Suppressor macrophage treated with lipopolysaccharide for 4 hours (primary cell): Measurements from ENCODE around the gene DEFB131A.
"Not testable (repeated sequence)": the region's sequence is repeated elsewhere in the genome, so short reads cannot be mapped to it uniquely, and the experiment has no call there.

Source experiments
- DNase-seq: peaks from one replicate; pipeline ENCODE4 v3.0.0-alpha.2; 2020

DEFB131A gene, protein sequence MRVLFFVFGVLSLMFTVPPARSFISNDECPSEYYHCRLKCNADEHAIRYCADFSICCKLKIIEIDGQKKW

DNA sequence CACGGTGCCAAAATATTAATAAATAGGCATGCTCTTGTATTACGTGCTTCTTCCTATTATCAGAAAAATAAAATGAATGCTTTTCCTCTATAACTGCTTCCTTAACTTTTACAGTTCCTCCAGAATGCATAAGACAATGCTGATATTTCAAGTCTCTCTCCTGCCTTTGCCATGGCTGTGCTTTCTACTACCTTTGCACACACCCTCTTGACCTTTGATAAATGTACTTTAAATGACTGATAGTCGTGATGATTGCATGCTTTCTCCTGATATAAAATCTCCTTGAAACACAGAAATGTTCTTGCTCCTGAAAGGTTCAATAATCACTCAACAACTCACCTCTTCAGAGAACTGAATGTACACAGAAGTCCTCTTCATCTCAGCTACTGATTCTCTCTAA is at the start of gene DEFB131A:
Gene DEFB131A, plus strand, starts transcription at position 301 of the 400 bp plus-strand sequence. CDS start 120 bp downstream, outside the sequence.
- DNase-seq = not testable (repeated sequence)

DNA sequence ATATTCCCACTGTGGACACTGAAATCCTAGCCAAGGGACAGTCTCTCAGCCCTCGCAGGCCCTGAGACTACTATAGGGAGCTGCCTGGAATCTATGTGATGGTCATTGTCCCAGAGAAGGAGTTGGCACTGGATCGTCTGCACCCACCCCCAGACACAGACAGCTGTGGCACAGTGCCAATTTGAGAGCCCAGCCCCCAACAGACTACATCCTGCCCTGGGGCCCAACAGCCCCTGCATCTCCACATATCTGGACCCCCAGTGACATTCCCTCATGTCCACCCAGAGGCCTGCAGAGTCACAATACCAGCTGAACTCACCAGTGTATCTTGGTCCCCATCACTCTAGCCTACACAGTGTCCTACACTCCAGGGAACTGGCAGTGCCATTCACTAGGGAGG is 38.4 kb upstream of the DEFB131A start:
- DNase-seq = not testable (repeated sequence)

DNA sequence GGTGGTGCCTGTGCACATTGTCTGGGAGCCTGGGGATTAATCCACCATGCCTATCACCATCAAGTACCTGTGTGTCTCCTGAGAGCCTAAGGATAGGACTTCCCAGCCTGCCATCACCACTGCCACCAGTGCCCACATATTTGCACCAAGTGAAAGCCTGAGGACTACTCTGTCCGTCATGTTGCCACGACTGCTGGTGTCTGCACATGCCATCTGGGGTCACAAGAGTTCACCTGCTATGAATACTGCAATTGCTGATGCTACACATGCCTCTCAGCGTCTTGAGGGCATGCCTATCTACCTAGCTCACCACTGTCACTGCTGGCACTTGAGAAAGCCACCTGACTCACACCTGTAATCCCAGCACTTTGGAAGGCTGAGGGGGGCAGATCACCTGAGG is 37.7 kb upstream of the DEFB131A start:
- DNase-seq = not testable (repeated sequence)

DNA sequence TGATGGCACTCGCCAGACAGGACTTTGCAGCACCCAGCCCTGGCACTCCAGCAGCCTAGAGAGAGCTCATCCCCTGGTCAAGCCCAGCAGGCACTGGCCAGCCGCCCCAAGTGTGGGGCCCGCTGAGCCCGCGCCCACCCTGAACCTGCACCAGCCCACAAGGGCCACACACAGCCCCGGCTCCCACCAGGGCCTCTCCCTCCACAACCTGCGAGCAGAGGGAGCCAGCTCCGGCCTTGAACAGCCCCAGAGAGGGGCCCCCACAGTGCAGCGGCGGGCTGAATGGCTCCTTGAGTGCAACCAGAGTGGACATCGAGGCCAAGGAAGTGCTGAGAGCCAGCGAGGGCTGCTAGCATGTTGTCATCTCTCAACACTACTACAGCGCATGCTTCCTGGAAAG is 34.4 kb upstream of the DEFB131A start:
- no peak for DNase-seq

DNA sequence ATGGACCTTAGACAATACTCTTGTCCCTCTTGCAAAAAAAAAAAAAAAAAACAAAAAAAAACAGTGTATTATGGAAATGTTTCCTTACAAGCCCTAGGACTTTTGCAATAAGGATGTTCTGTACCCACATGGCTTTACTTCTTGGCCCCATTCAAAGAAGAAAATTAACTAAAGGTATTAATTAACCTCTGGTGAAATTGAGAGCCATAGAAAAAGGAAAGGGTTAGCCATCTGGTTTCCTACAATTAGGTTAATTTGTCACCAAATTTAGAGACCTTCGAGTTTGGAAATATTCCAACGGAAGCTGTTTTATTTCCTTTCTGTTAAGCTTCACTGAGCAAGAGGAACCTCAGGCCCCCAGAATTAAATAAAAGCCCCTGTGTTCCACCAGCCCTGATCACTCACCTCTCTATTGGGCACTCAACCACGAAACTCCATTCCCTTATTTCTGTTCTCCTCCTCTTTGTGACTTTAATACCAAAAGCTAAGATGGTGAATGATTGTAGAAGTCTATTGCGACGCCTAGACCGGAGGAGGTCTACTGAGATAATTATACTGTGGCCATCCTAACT is 22.2 kb upstream of the DEFB131A start:
- not testable (repeated sequence) for DNase-seq

DNA sequence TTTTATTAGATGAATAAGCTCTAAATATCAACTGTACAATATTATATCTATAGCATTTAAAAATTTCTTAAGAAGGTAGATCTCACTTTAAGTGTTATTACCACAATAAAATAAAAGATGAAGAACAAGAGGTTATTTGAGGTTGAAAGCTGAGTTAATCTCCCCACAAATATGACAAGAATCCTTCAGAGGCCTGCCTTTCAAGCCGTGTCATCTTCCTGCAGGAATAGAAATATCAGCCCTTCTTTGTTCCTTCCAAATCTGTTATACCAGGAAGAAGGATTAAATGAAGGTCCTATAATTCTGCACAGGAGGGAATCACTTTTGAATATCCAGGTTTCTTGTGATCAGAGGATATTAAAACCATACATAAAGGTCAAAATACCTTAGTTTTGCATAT is 18.3 kb upstream of the DEFB131A start:
- DNase-seq = not testable (repeated sequence)

DNA sequence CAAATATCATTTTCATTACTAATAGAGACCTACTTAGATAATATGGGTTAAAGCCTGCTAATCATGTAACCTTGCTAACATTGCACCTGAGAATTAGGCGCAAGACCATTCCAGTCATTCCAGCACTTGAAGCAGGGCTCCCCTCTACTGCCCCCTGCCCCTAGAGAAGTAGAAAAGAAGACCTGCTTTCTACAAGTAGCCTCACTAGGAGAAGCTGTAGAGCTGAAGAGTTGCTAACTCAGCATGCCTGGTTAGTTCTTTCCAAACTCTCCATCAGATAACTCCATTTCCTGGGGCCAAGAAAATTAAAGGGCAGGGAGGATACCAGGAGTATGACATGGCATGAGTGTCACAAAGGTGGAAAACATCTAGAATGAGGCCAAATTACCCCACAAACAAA is 14.2 kb upstream of the DEFB131A start:
- DNase-seq = not testable (repeated sequence)

DNA sequence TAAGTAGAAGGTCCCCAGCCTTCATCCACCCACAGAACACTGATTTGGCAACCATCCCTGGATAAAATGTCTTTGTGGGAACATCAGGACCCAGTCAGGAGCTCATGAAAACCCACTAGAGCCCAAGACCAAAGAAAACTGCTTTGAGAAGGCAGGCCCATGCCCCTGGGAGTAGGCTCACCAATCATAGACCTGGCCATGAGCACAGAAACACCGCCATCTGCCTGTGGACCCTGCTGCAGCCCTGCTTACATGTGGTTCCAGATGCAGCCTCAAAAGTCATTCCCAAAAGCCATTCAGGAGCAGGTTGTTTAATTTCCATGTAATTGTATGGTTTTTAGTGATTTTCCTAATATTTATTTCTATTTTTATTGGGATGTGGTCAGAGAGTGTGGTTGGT is 10.9 kb upstream of the DEFB131A start:
- not testable (repeated sequence) for DNase-seq

DNA sequence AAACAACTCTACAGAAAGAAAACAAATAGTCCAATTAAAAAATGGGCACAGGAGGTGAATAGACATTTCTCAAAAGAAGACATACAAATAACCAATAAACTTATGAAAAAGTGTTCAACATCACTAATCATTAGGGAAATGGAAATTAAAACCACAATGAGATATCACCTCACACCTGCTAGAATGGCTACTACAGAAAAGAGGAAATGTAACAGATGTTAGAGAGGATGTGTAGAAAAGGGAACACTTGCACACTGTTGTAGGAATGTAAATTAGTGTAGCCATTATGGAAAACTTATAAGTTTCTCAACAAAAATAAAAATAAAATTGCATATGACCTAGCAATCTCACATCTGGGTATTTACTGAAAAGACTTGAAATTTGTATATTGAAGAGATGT is 7.5 kb upstream of the DEFB131A start:
- DNase-seq = not testable (repeated sequence)

DNA sequence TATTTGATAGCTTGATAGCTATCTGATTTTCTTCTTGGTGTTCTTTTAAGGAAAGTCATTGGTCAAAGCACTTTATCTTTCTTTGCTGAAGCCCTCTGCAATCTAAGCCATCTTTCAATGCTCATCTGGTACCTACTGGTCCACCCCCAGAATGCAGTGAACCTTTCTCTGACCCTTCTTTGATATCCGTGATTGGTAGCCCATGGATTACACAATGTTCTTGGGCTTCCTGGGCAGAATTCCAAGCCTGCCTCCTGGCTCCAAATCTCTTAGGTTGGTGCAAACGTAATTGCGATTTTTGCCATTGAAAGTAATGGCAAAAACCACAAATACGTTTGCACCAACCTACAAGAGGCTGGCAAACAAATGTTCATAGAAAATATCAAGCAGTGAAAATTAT is 1.9 kb upstream of the DEFB131A start:
- DNase-seq = not testable (repeated sequence)

DNA sequence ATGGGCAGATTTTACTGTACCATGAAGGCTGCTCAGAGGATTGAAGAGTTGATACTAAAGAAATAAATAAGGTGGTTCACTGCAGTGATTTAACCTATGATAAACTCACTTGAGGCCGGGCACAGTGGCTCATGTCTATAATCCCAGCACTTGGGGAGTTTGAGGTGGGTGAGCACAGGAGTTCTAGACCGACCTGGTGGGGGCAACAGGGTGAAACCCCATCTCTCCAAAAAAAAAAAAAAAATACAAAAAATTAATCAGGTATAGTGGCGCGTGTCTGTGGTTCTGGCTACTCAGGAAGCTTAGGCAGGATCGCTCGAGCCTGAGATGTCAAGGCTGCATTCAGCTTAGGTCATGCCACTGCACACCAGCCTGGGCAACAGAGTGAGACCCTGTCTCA is 467 bp downstream of the DEFB131A start:
- DNase-seq = not testable (repeated sequence)

DNA sequence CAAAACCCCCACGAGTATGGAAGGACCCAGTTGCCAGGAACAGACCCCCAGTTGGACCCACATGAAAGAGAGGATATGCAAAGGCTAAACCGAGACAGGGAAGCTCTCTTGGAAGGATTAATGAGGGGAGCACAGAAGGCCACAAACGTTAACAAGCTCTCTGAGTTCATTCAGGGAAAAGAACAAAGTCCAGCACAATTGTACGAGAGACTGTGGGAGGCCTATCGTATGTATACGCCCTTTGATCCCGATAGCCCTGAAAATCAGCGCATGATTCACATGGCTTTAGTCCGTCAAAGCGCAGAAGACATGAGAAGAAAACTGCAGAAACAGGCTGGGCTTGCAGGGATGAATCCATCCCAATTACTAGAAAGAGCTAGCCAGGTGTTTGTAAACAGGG is 8.0 kb downstream of the DEFB131A start:
- not testable (repeated sequence) for DNase-seq

DNA sequence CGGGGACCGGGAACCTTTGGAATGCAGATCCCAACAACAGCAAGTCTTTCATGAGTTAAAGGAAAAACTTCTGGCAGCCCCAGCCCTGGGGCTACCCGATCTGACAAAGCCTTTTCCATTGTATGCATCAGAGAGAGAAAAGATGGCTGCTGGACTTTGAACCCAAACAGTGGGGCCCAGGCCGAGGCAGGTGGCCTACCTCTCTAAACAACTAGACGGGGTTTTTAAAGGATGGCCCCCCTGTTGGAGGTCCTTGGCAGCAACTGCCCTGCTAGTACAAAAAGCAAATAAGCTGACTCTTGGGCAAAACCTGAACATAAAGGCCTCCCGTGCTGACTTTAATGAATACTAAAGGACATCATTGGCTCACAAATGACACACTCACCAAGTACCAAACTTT is 10.1 kb downstream of the DEFB131A start:
- DNase-seq = not testable (repeated sequence)

DNA sequence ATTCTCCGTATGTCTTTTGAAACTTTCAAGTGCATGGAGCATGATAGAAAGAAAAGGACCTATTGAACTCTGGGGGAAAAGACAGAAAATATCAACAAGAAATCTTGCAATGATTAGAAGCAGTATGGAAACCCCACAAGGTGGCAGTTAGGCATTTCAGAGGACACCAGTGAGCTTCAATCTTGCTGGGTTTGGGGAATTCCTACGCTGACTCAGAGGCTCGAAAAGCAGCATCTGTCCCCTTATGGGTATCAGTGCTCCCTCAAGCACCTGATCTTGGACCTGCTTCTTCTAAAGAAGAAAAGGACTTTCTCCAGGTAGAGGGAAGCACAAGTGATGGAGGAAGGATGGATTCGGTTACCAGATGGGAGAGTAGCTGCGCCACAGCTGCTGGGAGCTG is 10.8 kb downstream of the DEFB131A start:
- DNase-seq = not testable (repeated sequence)

DNA sequence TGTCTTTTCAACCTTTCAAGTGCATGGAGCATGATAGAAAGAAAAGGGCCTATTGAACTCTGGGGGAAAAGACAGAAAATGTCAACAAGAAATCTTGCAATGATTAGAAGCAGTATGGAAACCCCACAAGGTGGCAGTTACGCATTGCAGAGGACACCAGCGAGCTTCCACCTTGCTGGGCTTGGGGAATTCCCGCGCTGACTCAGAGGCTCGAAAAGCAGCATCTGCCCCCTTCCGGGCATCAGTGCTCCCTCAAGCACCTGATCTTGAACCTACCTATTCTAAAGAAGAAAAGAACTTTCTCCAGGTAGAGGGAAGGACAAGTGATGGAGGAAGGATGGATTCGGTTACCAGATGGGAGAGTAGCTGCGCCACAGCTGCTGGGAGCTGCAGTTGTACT is 35.3 kb downstream of the DEFB131A start:
- not testable (repeated sequence) for DNase-seq

DNA sequence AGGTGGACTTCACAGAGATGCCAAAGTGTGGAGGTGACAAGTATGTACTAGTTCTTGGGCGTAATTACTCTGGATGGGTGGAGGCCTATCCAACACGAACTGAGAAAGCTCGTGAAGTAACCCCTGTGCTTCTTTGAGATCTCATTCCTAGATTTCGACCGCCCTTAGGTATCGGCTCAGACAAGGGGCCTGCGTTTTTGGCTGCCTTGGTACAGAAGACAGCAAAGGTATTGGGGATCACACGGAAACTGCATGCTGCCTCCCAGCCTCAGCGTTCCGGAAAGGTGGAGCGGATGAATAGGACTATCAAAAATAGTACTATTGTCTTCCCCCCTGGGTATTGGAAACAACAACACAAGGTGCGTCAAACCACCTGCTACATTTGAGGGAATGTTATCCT is 35.9 kb downstream of the DEFB131A start:
- not testable (repeated sequence) for DNase-seq

DNA sequence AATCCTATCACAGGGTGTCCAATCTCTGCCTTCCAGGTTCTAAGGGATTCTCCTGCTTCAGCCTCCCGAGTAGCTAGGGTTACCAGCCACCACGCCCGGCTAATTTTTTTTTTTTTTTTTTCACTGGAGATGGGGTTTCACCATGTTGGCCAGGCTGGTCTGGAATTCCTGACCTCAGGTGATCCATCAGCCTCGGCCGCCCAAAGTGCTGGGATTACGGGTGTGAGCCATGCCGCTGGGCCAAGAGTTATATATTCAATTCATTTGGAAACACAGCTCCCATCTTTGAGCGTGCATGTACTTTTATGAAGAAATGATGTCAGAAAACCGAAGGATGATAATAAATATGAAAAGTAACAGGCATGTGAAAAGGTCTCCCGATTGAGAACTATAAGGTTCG is 38.7 kb downstream of the DEFB131A start:
- DNase-seq = not testable (repeated sequence)

DNA sequence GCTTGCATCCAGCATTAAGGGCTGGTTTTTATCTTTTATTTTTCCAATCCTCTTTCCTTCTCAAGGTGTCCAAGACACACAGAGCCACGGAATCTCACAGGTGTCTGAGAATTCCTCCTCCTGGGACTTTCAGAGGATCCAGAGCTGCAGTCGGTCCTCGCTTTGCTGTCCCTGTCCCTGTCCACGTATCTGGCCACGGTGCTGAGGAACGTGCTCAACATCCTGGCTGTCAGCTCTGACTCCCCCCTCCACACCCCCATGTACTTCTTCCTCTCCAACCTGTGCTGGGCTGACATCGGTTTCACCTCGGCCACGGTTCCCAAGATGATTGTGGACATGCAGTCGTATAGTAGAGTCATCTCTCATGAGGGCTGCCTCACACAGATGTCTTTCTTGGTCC is 39.5 kb downstream of the DEFB131A start:
- not testable (repeated sequence) for DNase-seq

DNA sequence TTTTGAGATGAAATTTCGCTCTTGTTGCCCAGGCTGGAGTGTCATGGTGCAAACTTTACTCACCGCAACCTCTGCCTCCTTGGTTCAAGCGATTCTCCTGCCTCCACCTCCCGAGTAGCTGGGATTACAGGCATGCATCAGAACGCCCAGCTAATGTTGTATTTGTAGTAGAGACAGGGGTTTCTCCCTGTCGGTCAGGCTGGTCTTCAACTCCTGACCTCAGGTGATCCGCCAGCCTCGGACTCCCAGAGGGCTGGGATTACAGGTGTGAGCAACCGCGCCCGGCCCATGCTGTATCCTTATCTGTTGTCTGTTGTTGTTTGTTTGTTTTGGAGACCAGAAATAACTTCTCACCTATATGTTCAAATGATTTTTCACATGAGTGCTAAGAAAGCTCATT is 42.7 kb downstream of the DEFB131A start:
- not testable (repeated sequence) for DNase-seq

DNA sequence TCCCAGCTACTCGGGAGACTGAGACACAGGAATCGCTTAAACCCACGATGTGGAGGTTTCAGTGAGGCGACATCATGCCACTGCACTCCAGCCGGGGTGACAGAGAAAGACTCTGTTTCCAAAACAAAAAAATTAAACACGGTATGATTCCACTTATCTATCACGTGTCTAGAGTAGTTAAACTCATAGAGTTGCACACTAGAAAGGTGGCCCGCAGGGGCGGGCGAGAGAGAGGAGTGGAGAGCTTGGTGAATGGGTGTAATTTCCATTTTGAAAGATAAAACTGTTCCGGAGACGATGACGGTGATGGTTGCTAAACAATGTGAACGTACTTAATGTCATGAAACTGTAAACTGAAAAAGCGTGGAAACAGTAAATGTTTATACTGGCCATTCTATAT is 44.6 kb downstream of the DEFB131A start:
- DNase-seq = not testable (repeated sequence)

DNA sequence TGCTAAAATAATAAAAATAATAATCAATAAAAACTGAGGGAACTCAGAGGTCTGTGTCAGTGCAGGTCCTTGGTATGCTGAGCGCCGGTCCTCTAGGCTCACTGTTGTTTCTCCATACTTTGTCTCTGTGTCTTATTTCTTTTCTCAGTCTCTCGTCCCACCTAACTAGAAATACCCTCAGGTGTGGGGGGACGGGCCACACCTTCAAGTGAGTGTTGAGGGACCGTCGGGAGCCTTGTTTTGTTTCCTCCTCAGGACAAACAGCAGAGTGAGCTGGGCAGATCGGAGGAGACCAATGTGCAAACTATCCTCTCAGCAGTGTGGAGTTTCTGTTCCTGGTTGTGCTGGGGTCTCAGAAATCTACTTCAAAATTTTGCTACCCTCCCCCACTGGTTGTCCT is 46.3 kb downstream of the DEFB131A start:
- DNase-seq = not testable (repeated sequence)

DNA sequence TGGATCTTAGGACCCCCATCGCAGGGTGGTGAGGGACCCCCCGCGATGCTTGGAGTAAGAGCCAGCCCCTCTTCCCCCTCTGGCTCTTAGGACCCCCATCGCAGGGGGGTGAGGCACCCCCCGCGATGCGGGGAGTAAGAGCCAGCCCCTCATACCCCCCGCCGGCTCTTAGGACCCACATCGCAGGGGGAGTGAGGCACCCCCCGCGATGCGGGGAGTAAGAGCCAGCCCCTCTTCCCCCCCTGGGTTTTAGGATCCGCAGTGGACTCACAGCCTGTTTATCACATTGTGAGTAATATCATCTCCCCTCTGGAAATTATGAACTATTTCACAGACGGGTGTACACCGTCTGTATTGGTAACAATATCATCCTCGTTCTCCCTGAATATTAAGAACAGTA is 46.8 kb downstream of the DEFB131A start:
- not testable (repeated sequence) for DNase-seq

DNA sequence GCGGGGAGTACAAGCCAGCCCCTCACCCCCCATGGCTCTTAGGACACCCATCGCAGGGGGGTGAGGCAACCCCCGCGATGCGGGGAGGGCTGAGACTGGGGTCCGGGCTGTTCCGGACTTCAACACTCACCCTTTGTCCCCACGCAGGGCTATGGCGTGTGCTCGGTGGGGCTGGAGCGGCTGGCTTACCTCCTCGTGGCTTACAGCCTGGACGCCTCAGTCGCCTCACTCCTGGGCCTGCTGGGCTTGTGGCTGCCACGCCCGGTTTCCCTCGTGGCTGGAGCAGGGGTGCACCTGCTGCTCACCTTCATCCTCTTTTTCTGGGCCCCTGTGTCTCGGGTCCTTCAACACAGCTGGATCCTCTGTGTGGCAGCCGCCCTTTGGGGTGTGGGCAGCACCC is 49.4 kb downstream of the DEFB131A start:
- DNase-seq = not testable (repeated sequence)

DNA sequence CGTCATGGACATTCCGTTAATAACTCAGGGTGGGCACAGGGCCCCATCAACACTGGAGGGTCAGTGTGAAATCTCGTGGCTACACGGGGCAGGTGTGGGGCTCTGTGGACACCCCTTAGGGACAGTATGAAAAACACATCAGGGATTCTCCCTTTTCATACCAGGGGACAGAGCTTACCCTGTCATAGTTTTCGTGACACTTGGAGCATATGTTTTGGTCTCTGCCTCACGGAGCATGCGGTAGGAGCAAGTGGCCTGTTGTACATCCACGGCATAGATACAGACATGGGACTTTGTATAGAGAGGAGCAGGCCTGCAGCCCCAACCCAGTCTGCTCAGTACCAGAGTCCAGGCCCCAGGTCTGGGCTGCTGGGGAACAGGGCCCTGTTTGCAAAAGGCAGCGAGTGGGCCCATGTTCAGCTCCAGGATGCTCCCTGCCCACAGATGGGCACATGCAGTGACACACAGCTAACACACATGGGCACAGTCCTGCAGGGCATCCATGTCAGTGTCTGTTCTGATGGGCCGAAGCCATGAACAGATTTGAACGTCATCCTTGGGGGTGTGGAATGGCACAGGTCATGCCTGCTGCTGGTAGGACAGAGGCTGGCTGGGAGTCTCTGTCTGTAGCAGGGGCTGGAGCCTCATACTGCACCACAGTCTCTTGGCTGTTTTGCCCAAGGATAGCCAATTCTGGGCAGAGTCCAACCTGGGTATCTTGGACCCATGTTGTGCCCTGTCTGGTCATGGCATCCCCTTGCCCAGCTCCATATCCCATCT is 50.2 kb downstream of the DEFB131A start:
- DNase-seq = not testable (repeated sequence)
